SK-N-SH treated with all-trans-retinoic acid at 6 μM for 48 hours (cell line): Measurements from ENCODE around the gene ZNF362.

Experiments used
- ARNTL ChIP-seq: fragments of 450-650 bp; formaldehyde crosslinking; IDR thresholded peaks from 2 replicates; pipeline ENCODE4 v1.5.0; 2020; ENCODE audit warnings: low read depth, mild to moderate bottlenecking, moderate library complexity, borderline replicate concordance
- CREB5 ChIP-seq: fragments of 250-450 bp; sonication (Bioruptor Pico); IDR thresholded peaks from 2 replicates; pipeline ENCODE4 v1.5.1; 2020; ENCODE audit warnings: low read depth, mild to moderate bottlenecking, moderate library complexity
- GLIS3 ChIP-seq: fragments of 250-450 bp; sonication (Bioruptor Pico); IDR thresholded peaks from 2 replicates; pipeline ENCODE4 v1.5.0; 2020; ENCODE audit warnings: mild to moderate bottlenecking, moderate library complexity
- PATZ1 ChIP-seq: fragments of 250-450 bp; sonication (Bioruptor Pico); IDR thresholded peaks from 2 replicates; pipeline ENCODE4 v1.8.0; 2020; ENCODE audit warnings: mild to moderate bottlenecking, moderate library complexity, borderline replicate concordance
- RARB ChIP-seq: fragments of 250-450 bp; sonication (Bioruptor Pico); IDR thresholded peaks from 2 replicates; pipeline ENCODE4 v1.8.0; 2021; ENCODE audit warnings: mild to moderate bottlenecking, moderate library complexity
- TCF4 ChIP-seq: fragments of 250-450 bp; sonication (Bioruptor Pico); IDR thresholded peaks from 2 replicates; pipeline ENCODE4 v1.8.0; 2021; ENCODE audit warnings: mild to moderate bottlenecking, moderate library complexity, borderline replicate concordance
- ZC3H10 ChIP-seq: fragments of 250-450 bp; sonication (Bioruptor Pico); IDR thresholded peaks from 2 replicates; pipeline ENCODE4 v1.5.1; 2021; ENCODE audit warnings: mild to moderate bottlenecking, moderate library complexity
- ZFP30 ChIP-seq: fragments of 450-650 bp; formaldehyde crosslinking; IDR thresholded peaks from 2 replicates; pipeline ENCODE4 v1.5.0; 2022; ENCODE audit warnings: mild to moderate bottlenecking, moderate library complexity

GRCh38 chr1:33271666-33272505, 15.6 kb downstream of the ZNF362 start:
- TF ChIP-seq ZFP30 (CRISPR knock-in tag): no peak
- TF ChIP-seq PATZ1 (CRISPR knock-in tag): no peak
- no peak for TF ChIP-seq TCF4 (CRISPR knock-in tag)
- TF ChIP-seq ARNTL (CRISPR knock-in tag): no peak
- no peak for TF ChIP-seq RARB (CRISPR knock-in tag)
- no peak for TF ChIP-seq ZC3H10 (CRISPR knock-in tag)
- no peak for TF ChIP-seq GLIS3
- no peak for TF ChIP-seq CREB5 (CRISPR knock-in tag)
